ENCODE data around the gene BCAR3.

Gene BCAR3

GRCh38 chr1:93598396-93598795 is 83.2 kb downstream of the BCAR3 start:
- Histone ChIP-seq H3K9me3 (ENCODE audit: control insufficient read depth, insufficient read depth, low read depth, low read length) (no peaks in the 10 kb centered on the region), H3K27ac (ENCODE audit: extremely low read depth, low read depth, low read length) (no peak overlapping the region), H3K36me3 (ENCODE audit: control insufficient read depth in 2 of 2, insufficient read depth in 1 of 2, low read length in 2 of 2) (no peaks in the 10 kb centered on the region), H3K4me3 (ENCODE audit: low read depth, low read length) (no peak overlapping the region), H3K4me1 (ENCODE audit: control insufficient read depth, insufficient read depth, low read length) (no peaks in the 10 kb centered on the region)
- ChIA-PET CTCF (interaction anchor here (1.3 kb wide), 1 partner anchor 294 kb away, joined by 4 read pairs; no protein-coding TSS in a partner anchor), POLR2A (no interaction called here)
- TF ChIP-seq HOXD13 (CRISPR knock-in tag; IDR thresholded peaks at IDR 0.05; ENCODE audit: borderline replicate concordance) = no peak
- TF ChIP-seq, protein P1, sequence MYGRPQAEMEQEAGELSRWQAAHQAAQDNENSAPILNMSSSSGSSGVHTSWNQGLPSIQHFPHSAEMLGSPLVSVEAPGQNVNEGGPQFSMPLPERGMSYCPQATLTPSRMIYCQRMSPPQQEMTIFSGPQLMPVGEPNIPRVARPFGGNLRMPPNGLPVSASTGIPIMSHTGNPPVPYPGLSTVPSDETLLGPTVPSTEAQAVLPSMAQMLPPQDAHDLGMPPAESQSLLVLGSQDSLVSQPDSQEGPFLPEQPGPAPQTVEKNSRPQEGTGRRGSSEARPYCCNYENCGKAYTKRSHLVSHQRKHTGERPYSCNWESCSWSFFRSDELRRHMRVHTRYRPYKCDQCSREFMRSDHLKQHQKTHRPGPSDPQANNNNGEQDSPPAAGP (tag by site-specific recombination; IDR thresholded peaks at IDR 0.05) = no peak
- no peak for TF ChIP-seq PRDM1 (tag by site-specific recombination; IDR thresholded peaks at IDR 0.05)
- no peak for TF ChIP-seq ZNF274 (IDR thresholded peaks at IDR 0.05; ENCODE audit: low read length)
- no peak for TF ChIP-seq ZNF274 (tag by site-specific recombination; IDR thresholded peaks at IDR 0.05; ENCODE audit: borderline replicate concordance)
- TF ChIP-seq HOXA7 (CRISPR knock-in tag; IDR thresholded peaks at IDR 0.05; ENCODE audit: borderline replicate concordance) = no peak
- TF ChIP-seq ZNF2 (tag by site-specific recombination; IDR thresholded peaks at IDR 0.05) = no peak
- no peak for TF ChIP-seq ZNF211 (tag by site-specific recombination; IDR thresholded peaks at IDR 0.05; ENCODE audit: low read depth)
- TF ChIP-seq MZF1 (tag by site-specific recombination; IDR thresholded peaks at IDR 0.05; ENCODE audit: borderline replicate concordance) = no peak
- no peak for TF ChIP-seq REPIN1 (tag by site-specific recombination; IDR thresholded peaks at IDR 0.05; ENCODE audit: low read depth)
- TF ChIP-seq ZNF391 (tag by site-specific recombination; IDR thresholded peaks at IDR 0.05; ENCODE audit: borderline replicate concordance, low read depth) = no peak
- no peak for TF ChIP-seq ZNF626 (tag by site-specific recombination; IDR thresholded peaks at IDR 0.05)
- no peak for TF ChIP-seq ZNF140 (tag by site-specific recombination; IDR thresholded peaks at IDR 0.05)
- no peak for TF ChIP-seq ZNF354C (tag by site-specific recombination; IDR thresholded peaks at IDR 0.05; ENCODE audit: borderline replicate concordance, low read depth)
- no peak for TF ChIP-seq ZNF280C (tag by site-specific recombination; IDR thresholded peaks at IDR 0.05)
- no peak for TF ChIP-seq ZNF350 (tag by site-specific recombination; IDR thresholded peaks at IDR 0.05)
- TF ChIP-seq KLF10 (tag by site-specific recombination; IDR thresholded peaks at IDR 0.05) = no peak
- no peak for TF ChIP-seq ZEB2 (tag by site-specific recombination; IDR thresholded peaks at IDR 0.05)
- TF ChIP-seq ZNF324 (tag by site-specific recombination; IDR thresholded peaks at IDR 0.05) = no peak
- no peak for TF ChIP-seq ZBTB20 (tag by site-specific recombination; IDR thresholded peaks at IDR 0.05)
- TF ChIP-seq ZNF311 (tag by site-specific recombination; IDR thresholded peaks at IDR 0.05; ENCODE audit: borderline replicate concordance) = no peak

- Histone ChIP-seq H3K9me3 (ENCODE audit: control insufficient read depth, insufficient read depth, low read depth, low read length) (no peaks in the 10 kb centered on the region), H3K4me3 (ENCODE audit: low read depth, low read length) (no peak overlapping the region), H3K27ac (ENCODE audit: extremely low read depth, low read depth, low read length) (no peak overlapping the region), H3K4me1 (ENCODE audit: control insufficient read depth, insufficient read depth, low read length) (no peaks in the 10 kb centered on the region; the same call in 1 of the 2 replicates), H3K36me3 (ENCODE audit: control insufficient read depth in 2 of 2, insufficient read depth in 1 of 2, low read length in 2 of 2) (no peaks in the 10 kb centered on the region)
- ChIA-PET CTCF (interaction anchor here (1.3 kb wide), 1 partner anchor 293 kb away, joined by 4 read pairs; no protein-coding TSS in a partner anchor), POLR2A (no interaction called here)
- no peak for TF ChIP-seq BCL11B (tag by site-specific recombination; IDR thresholded peaks at IDR 0.05; ENCODE audit: low read depth)
- TF ChIP-seq, protein P2, sequence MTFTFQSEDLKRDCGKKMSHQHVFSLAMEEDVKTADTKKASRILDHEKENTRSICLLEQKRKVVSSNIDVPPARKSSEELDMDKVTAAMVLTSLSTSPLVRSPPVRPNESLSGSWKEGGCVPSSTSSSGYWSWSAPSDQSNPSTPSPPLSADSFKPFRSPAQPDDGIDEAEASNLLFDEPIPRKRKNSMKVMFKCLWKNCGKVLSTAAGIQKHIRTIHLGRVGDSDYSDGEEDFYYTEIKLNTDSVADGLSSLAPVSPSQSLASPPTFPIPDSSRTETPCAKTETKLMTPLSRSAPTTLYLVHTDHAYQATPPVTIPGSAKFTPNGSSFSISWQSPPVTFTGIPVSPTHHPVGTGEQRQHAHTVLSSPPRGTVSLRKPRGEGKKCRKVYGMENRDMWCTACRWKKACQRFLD (tag by site-specific recombination; IDR thresholded peaks at IDR 0.05) = no peak
Measured at GRCh38 chr1:93597709-93598108, 83.9 kb downstream of the BCAR3 start.
